Astrocyte (in vitro differentiated cells and primary cell): ENCODE data around the gene AGBL4. TPM values are rescaled to one million over a fixed set of nuclear protein-coding genes. Genes with fewer than 3 reads are reported as not detected.

Experiments
- DNase-seq: peaks from one replicate; pipeline ENCODE4 v3.0.0-alpha.2; 2010; ENCODE audit warnings: low read depth
- FAIRE-seq: peaks from 2 replicates; lab custom pipeline; 2011; peaks lifted over from hg19 to GRCh38; lab: Jason Lieb, UNC
- H2AFZ ChIP-seq: 2 replicates; pipeline ENCODE4 v1.6.0; 2012; ENCODE audit warnings: low read depth, low read length, inconsistent platforms
- H3K27ac ChIP-seq: 2 replicates; pipeline ENCODE4 v1.5.1; 2011; ENCODE audit warnings: low read depth, low read length, inconsistent platforms
- H3K27me3 ChIP-seq: 2 replicates; pipeline ENCODE4 v1.6.0; 2011; ENCODE audit warnings: low read length, inconsistent platforms; ENCODE audit not compliant: insufficient read depth
- H3K36me3 ChIP-seq: 2 replicates; pipeline ENCODE4 v1.5.1; 2011; ENCODE audit warnings: low read length, inconsistent platforms; ENCODE audit not compliant: insufficient read depth
- H3K4me1 ChIP-seq: 2 replicates; pipeline ENCODE4 v1.5.1; 2011; ENCODE audit warnings: low read length, inconsistent platforms; ENCODE audit not compliant: insufficient read depth
- H3K4me2 ChIP-seq: 2 replicates; pipeline ENCODE4 v1.6.0; 2012; ENCODE audit warnings: low read length, inconsistent platforms
- H3K4me3 ChIP-seq: 2 replicates; pipeline ENCODE4 v1.5.1; 2011; ENCODE audit warnings: low read depth, mild to moderate bottlenecking, low read length, inconsistent platforms; ENCODE audit not compliant: insufficient read depth
- H3K79me2 ChIP-seq: 2 replicates; pipeline ENCODE4 v1.6.0; 2012; ENCODE audit warnings: mild to moderate bottlenecking, low read length, inconsistent platforms; ENCODE audit not compliant: insufficient read depth
- H3K9ac ChIP-seq: 2 replicates; pipeline ENCODE4 v1.6.0; 2012; ENCODE audit warnings: mild to moderate bottlenecking, low read length, inconsistent platforms
- H3K9me3 ChIP-seq: 2 replicates; pipeline ENCODE4 v1.5.1; 2012; ENCODE audit warnings: low read depth, mild to moderate bottlenecking, low read length, inconsistent platforms; ENCODE audit not compliant: insufficient read depth
- H4K20me1 ChIP-seq: 2 replicates; pipeline ENCODE4 v1.6.0; 2012; ENCODE audit warnings: low read length, inconsistent platforms; ENCODE audit not compliant: insufficient read depth
- H3K27ac Mint-ChIP-seq: one replicate; pipeline ENCODE4 v1.8.0; 2021; ENCODE audit warnings: mild to moderate bottlenecking, mixed read lengths; ENCODE audit not compliant: unreplicated experiment
- H3K27me3 Mint-ChIP-seq: one replicate; pipeline ENCODE4 v1.8.0; 2021; ENCODE audit warnings: low read depth, mixed read lengths; ENCODE audit not compliant: unreplicated experiment
- H3K36me3 Mint-ChIP-seq: one replicate; pipeline ENCODE4 v1.8.0; 2021; ENCODE audit warnings: low read depth, mixed read lengths; ENCODE audit not compliant: unreplicated experiment
- H3K4me1 Mint-ChIP-seq: one replicate; pipeline ENCODE4 v1.8.0; 2021; ENCODE audit warnings: low read depth, mixed read lengths; ENCODE audit not compliant: unreplicated experiment
- H3K4me3 Mint-ChIP-seq: one replicate; pipeline ENCODE4 v1.8.0; 2021; ENCODE audit warnings: mild to moderate bottlenecking, moderate library complexity, mixed read lengths; ENCODE audit not compliant: unreplicated experiment
- H3K9me3 Mint-ChIP-seq: one replicate; pipeline ENCODE4 v1.8.0; 2021; ENCODE audit warnings: mild to moderate bottlenecking, mixed read lengths; ENCODE audit not compliant: unreplicated experiment
- CTCF ChIP-seq: IDR thresholded peaks from 2 replicates; pipeline ENCODE4 v1.5.1; 2011; ENCODE audit warnings: low read depth, mild to moderate bottlenecking, inconsistent platforms, low read length, moderate library complexity; ENCODE audit not compliant: insufficient read depth
- EZH2 ChIP-seq: IDR thresholded peaks from 2 replicates; pipeline ENCODE4 v1.6.1; 2012; ENCODE audit warnings: mild to moderate bottlenecking, low read length, inconsistent platforms; ENCODE audit not compliant: insufficient read depth
- total RNA-seq: library from RNA; stranded (reverse); gene quantifications from 2 replicates; pipeline ENCODE4 v1.2.1, GENCODE V29; 2021

The AGBL4 gene
- total RNA-seq, 1 donor from 2014 or later = not detected

GRCh38 chr1:49197081-49197480 is 826.7 kb downstream of the AGBL4 start:
- H3K36me3 ChIP-seq = no peaks in the 10 kb centered on the region
- FAIRE-seq (no peak), DNase-seq (peak; percentile 17)
- no peak overlapping the region for H3K4me3 ChIP-seq
- no peak overlapping the region for H3K4me3 Mint-ChIP-seq
- H3K27me3 Mint-ChIP-seq = no peaks in the 10 kb centered on the region
- no peaks in the 10 kb centered on the region for H3K4me1 ChIP-seq
- no peak overlapping the region for H2AFZ ChIP-seq
- H3K27me3 ChIP-seq = no peaks in the 10 kb centered on the region
- H3K4me2 ChIP-seq = no peak overlapping the region
- no peak overlapping the region for H3K27ac Mint-ChIP-seq
- H3K4me1 Mint-ChIP-seq = no peaks in the 10 kb centered on the region
- TF ChIP-seq EZH2 = no peak
- TF ChIP-seq CTCF = no peak
- H3K79me2 ChIP-seq = no peaks in the 10 kb centered on the region
- no peaks in the 10 kb centered on the region for H4K20me1 ChIP-seq
- H3K36me3 Mint-ChIP-seq = no peaks in the 10 kb centered on the region
- peaks cover 13% of the 10 kb centered on the region for H3K9me3 Mint-ChIP-seq
- no peak overlapping the region for H3K9ac ChIP-seq
- no peak overlapping the region for H3K27ac ChIP-seq
- H3K9me3 ChIP-seq = no peaks in the 10 kb centered on the region

- H3K79me2 ChIP-seq = no peaks in the 10 kb centered on the region
- no peaks in the 10 kb centered on the region for H3K27me3 ChIP-seq
- Mint-ChIP-seq H3K9me3 (peaks cover 4% of the 10 kb centered on the region), H3K36me3 (no peaks in the 10 kb centered on the region), H3K4me1 (no peaks in the 10 kb centered on the region), H3K4me3 (no peak overlapping the region), H3K27me3 (no peaks in the 10 kb centered on the region), H3K27ac (no peak overlapping the region)
- DNase-seq (no peak), FAIRE-seq (no peak)
- H3K36me3 ChIP-seq = no peaks in the 10 kb centered on the region
- no peak overlapping the region for H3K4me3 ChIP-seq
- no peak overlapping the region for H3K9ac ChIP-seq
- TF ChIP-seq EZH2 = no peak
- TF ChIP-seq CTCF = no peak
- no peaks in the 10 kb centered on the region for H3K4me1 ChIP-seq
- H3K9me3 ChIP-seq = no peaks in the 10 kb centered on the region
- H3K27ac ChIP-seq = no peak overlapping the region
- no peak overlapping the region for H3K4me2 ChIP-seq
- no peak overlapping the region for H2AFZ ChIP-seq
- no peaks in the 10 kb centered on the region for H4K20me1 ChIP-seq
Observed at GRCh38 chr1:49190138-49190537, 833.6 kb downstream of the AGBL4 start.

GRCh38 chr1:49187056-49187455 is 836.7 kb downstream of the AGBL4 start:
- Histone ChIP-seq H3K9ac (no peak overlapping the region), H2AFZ (no peak overlapping the region), H3K4me2 (no peak overlapping the region), H3K27me3 (no peaks in the 10 kb centered on the region), H3K27ac (no peak overlapping the region), H3K4me1 (no peaks in the 10 kb centered on the region), H3K36me3 (no peaks in the 10 kb centered on the region), H3K79me2 (no peaks in the 10 kb centered on the region), H3K9me3 (no peaks in the 10 kb centered on the region), H3K4me3 (no peak overlapping the region), H4K20me1 (no peaks in the 10 kb centered on the region)
- DNase-seq (no peak), FAIRE-seq (no peak)
- no peaks in the 10 kb centered on the region for H3K27me3 Mint-ChIP-seq
- no peak for TF ChIP-seq EZH2
- no peak for TF ChIP-seq CTCF
- no peak overlapping the region for H3K27ac Mint-ChIP-seq
- peaks cover 7% of the 10 kb centered on the region for H3K9me3 Mint-ChIP-seq
- no peaks in the 10 kb centered on the region for H3K36me3 Mint-ChIP-seq
- H3K4me3 Mint-ChIP-seq = no peak overlapping the region
- H3K4me1 Mint-ChIP-seq = no peaks in the 10 kb centered on the region
